ENCODE measurements around the gene EHMT1. TPM values are rescaled to one million over a fixed set of nuclear protein-coding genes. Genes with fewer than 3 reads are reported as not detected.
"Not testable (repeated sequence)": the region's sequence is repeated elsewhere in the genome, so short reads cannot be mapped to it uniquely, and the experiment has no call there.

The EHMT1 gene
- total RNA-seq, 1 donor from 2014 or later = 59.9 TPM

GRCh38 chr9:137721479-137721878 is 102.7 kb downstream of the EHMT1 start:
- TF ChIP-seq CTCF (IDR thresholded peaks at IDR 0.05; ENCODE audit: insufficient read depth, low read length, poor library complexity, severe bottlenecking) = no peak
- H3K27me3 ChIP-seq (ENCODE audit: control insufficient read depth, insufficient read depth, low read length) = no peaks in the 10 kb centered on the region
- no peak for DNase-seq (ENCODE audit: low read depth)
- no peaks in the 10 kb centered on the region for H3K36me3 ChIP-seq (ENCODE audit: control insufficient read depth, insufficient read depth, low read length)
- no peak overlapping the region for H3K4me3 ChIP-seq (ENCODE audit: low read depth, low read length)

GRCh38 chr9:137721899-137722298 is 103.1 kb downstream of the EHMT1 start:
- no peaks in the 10 kb centered on the region for H3K36me3 ChIP-seq (ENCODE audit: control insufficient read depth, insufficient read depth, low read length)

GRCh38 chr9:137722481-137722880 is 103.7 kb downstream of the EHMT1 start:
- Histone ChIP-seq H3K4me3 (ENCODE audit: low read depth, low read length) (no peak overlapping the region), H3K36me3 (ENCODE audit: control insufficient read depth, insufficient read depth, low read length) (no peaks in the 10 kb centered on the region), H3K27me3 (ENCODE audit: control insufficient read depth, insufficient read depth, low read length) (no peaks in the 10 kb centered on the region)
- TF ChIP-seq CTCF (IDR thresholded peaks at IDR 0.05; ENCODE audit: insufficient read depth, low read length, poor library complexity, severe bottlenecking) = no peak
- no peak for DNase-seq (ENCODE audit: low read depth)

More at GRCh38 chr9:137721899-137722298, 103.1 kb downstream of the EHMT1 start:
- TF ChIP-seq CTCF (IDR thresholded peaks at IDR 0.05; ENCODE audit: insufficient read depth, low read length, poor library complexity, severe bottlenecking) = no peak
- DNase-seq (ENCODE audit: low read depth) = no peak
- Histone ChIP-seq H3K4me3 (ENCODE audit: low read depth, low read length) (no peak overlapping the region), H3K27me3 (ENCODE audit: control insufficient read depth, insufficient read depth, low read length) (no peaks in the 10 kb centered on the region)

GRCh38 chr9:137723356-137723755 is 104.6 kb downstream of the EHMT1 start:
- H3K27me3 ChIP-seq (ENCODE audit: control insufficient read depth, insufficient read depth, low read length); H3K4me3 ChIP-seq (ENCODE audit: low read depth, low read length); DNase-seq (ENCODE audit: low read depth); H3K36me3 ChIP-seq (ENCODE audit: control insufficient read depth, insufficient read depth, low read length): not testable (repeated sequence)

- TF ChIP-seq CTCF (IDR thresholded peaks at IDR 0.05; ENCODE audit: insufficient read depth, low read length, poor library complexity, severe bottlenecking) = no peak
- Histone ChIP-seq H3K36me3 (ENCODE audit: control insufficient read depth, insufficient read depth, low read length) (no peaks in the 10 kb centered on the region), H3K27me3 (ENCODE audit: control insufficient read depth, insufficient read depth, low read length) (no peaks in the 10 kb centered on the region), H3K4me3 (ENCODE audit: low read depth, low read length) (no peak overlapping the region)
- DNase-seq (ENCODE audit: low read depth) = no peak
Measured at GRCh38 chr9:137723783-137724445, 105.1 kb downstream of the EHMT1 start.

- Histone ChIP-seq H3K36me3 (ENCODE audit: control insufficient read depth, insufficient read depth, low read length) (no peaks in the 10 kb centered on the region), H3K4me3 (ENCODE audit: low read depth, low read length) (no peak overlapping the region), H3K27me3 (ENCODE audit: control insufficient read depth, insufficient read depth, low read length) (no peaks in the 10 kb centered on the region)
- no peak for TF ChIP-seq CTCF (IDR thresholded peaks at IDR 0.05; ENCODE audit: insufficient read depth, low read length, poor library complexity, severe bottlenecking)
- no peak for DNase-seq (ENCODE audit: low read depth)
Measured at GRCh38 chr9:137724818-137725240, 106.0 kb downstream of the EHMT1 start.

Measured in kidney epithelial cell (primary cell).